Pancreas (tissue), 10 donors: Measurements from ENCODE around the gene SLC35E1. TPM values are rescaled to one million over a fixed set of nuclear protein-coding genes. Genes with fewer than 3 reads are reported as not detected.

Experiments
- ATAC-seq, 4 donors: fragments of 200-7000 bp; cut with Tn5 transposase; one replicate each; pipeline versions ENCODE4 v1.8.0 to v1.9.1; 2020; ENCODE audit warnings: mild to moderate bottlenecking in 4 of 4, moderate library complexity in 4 of 4
- DNase-seq, 6 donors: peaks; one replicate each; pipeline ENCODE4 v3.0.0-alpha.2; 2020
- FAIRE-seq: peaks from 2 replicates; lab custom pipeline; 2012; peaks lifted over from hg19 to GRCh38; lab: Jason Lieb, UNC
- H3K27ac ChIP-seq, 4 donors: fragments of 200-600 bp; sonication (generic); 1 replicate in 3 of 4; 2 replicates in 1 of 4; pipeline versions ENCODE4 v1.5.0 to v1.8.0; 2020
- H3K27me3 ChIP-seq, 4 donors: fragments of 200-600 bp; one replicate each; pipeline ENCODE4 v1.8.0; 2021
- H3K36me3 ChIP-seq, 3 donors: fragments of 200-600 bp; sonication (generic) in 1 of 3; one replicate each; pipeline versions ENCODE4 v1.5.0 to v1.8.0; 2020 to 2021
- H3K4me1 ChIP-seq, 3 donors: fragments of 200-600 bp; one replicate each; pipeline ENCODE4 v1.8.0; 2021
- H3K4me3 ChIP-seq, 4 donors: fragments of 200-600 bp; sonication (generic) in 2 of 4; one replicate each; pipeline versions ENCODE4 v1.5.0 to v1.8.0; 2020 to 2021
- H3K9me3 ChIP-seq, 4 donors: fragments of 200-600 bp; one replicate each; pipeline ENCODE4 v1.8.0; 2021
- CTCF ChIP-seq, 4 donors: fragments of 200-600 bp; sonication (generic) in 3 of 4; IDR thresholded peaks; one replicate each; pipeline versions ENCODE4 v1.5.0 to v1.8.0; 2021; ENCODE audit warnings: antibody characterized with exemption in 4 of 4
- WGBS, 2 donors: extraction: QIAGEN DNeasy Blood & Tissue Kit; methylation state at CpG; one replicate each; pipeline ENCODE4 v1.1.7; 2013; 5-methylcytosine and 5-hydroxymethylcytosine counted together
- intact Hi-C, 3 donors: fragments of 100-400 bp; cut with DNase I; formaldehyde crosslinking; loops; one replicate each; pipeline versions ENCODE4 v1.11.1 to v1.14.2; 2022
- polyA plus RNA-seq, 2 donors: library from polyadenylated mRNA; stranded (reverse); fragments of 200-250 nt; gene quantifications; one replicate each; pipeline ENCODE4 v1.2.3, GENCODE V29; 2013
- total RNA-seq, 6 donors: library from RNA; stranded (reverse); fragmentation: NEBNext Ultra II Directional in 4 of 6; extraction: Animal tissue kit (Norgen Biotek cat#: 25700) in 4 of 6; gene quantifications; one replicate each; pipeline versions ENCODE4 v1.2.1 to v1.2.4, GENCODE V29; 2021 to 2023
- donor health status: healthy with polysubstance abuse.
- donor health status: DM: no; HTN: no; CAD: no; lungs with moderate emphysema.
- donor health status: DM: no; HTN: no; CAD: no.
- donor health status: control.
- donor health status: control.
- donor health status: Bipolar disorder and iron deficiency.
- donor health status: DM: yes; HTN: yes; CAD: no.
- donor health status: DM: no; HTN: no; CAD: no.
- donor health status: DM: no; HTN: no; CAD: no.
- donor health status: DM: yes; HTN: yes; CAD: no.

SLC35E1 gene
- total and polyA plus RNA-seq, 8 donors, result 22.9 to 42.1 (median 34.0) TPM

- H3K9me3 ChIP-seq, result no peaks in the 10 kb centered on the region
- TF ChIP-seq CTCF (IDR thresholded peaks at IDR 0.05), result no peak
- no peaks in the 10 kb centered on the region for H3K27me3 ChIP-seq
- H3K4me3 ChIP-seq, result no peak overlapping the region
- FAIRE-seq (no peak), ATAC-seq (no peak), DNase-seq (peak in 1 of 6 donors; percentile 6)
- WGBS, 2 donors, result 88 to 89% methylated on average over 9 of the region's 9 CpGs
- no peak overlapping the region for H3K27ac ChIP-seq
- H3K36me3 ChIP-seq, result no peaks in the 10 kb centered on the region
- H3K4me1 ChIP-seq, result peaks cover 17 to 36% (median 18%) of the 10 kb centered on the region in 3 donors
- intact Hi-C loops, result no loop called here
Observed at GRCh38 chr19:16590876-16591802, 18.9 kb upstream of the SLC35E1 start.

GRCh38 chr19:16589917-16590316 lies 17.7 kb upstream of the SLC35E1 start:
- TF ChIP-seq CTCF (IDR thresholded peaks at IDR 0.05), result no peak
- no peak overlapping the region for H3K27ac ChIP-seq
- no peaks in the 10 kb centered on the region for H3K36me3 ChIP-seq
- FAIRE-seq (no peak), DNase-seq (peak in 1 of 6 donors; percentile 73), ATAC-seq (no peak)
- intact Hi-C loops, result no loop called here
- no peaks in the 10 kb centered on the region for H3K27me3 ChIP-seq
- WGBS, 2 donors, result 64 to 69% methylated on average over 3 of the region's 3 CpGs
- peaks cover 17 to 45% (median 18%) of the 10 kb centered on the region in 3 donors for H3K4me1 ChIP-seq
- H3K4me3 ChIP-seq, result no peak overlapping the region
- no peaks in the 10 kb centered on the region for H3K9me3 ChIP-seq

GRCh38 chr19:16588824-16589577 lies 16.8 kb upstream of the SLC35E1 start:
- Histone ChIP-seq H3K4me1 (peaks cover 17 to 51% (median 18%) of the 10 kb centered on the region in 3 donors), H3K4me3 (no peak overlapping the region), H3K9me3 (no peaks in the 10 kb centered on the region), H3K27me3 (no peaks in the 10 kb centered on the region), H3K36me3 (no peaks in the 10 kb centered on the region), H3K27ac (peak overlapping the region in 3 of 4 donors; percentile 2 to 55 (median 36))
- 49 to 51% methylated on average over 11 of the region's 11 CpGs for WGBS, 2 donors
- no peak for TF ChIP-seq CTCF (IDR thresholded peaks at IDR 0.05)
- DNase-seq (peak in 1 of 6 donors; percentile 63), ATAC-seq (peak in 1 of 4 donors; percentile 13), FAIRE-seq (no peak)
- intact Hi-C loops, result no loop called here

GRCh38 chr19:16587833-16588823 lies 15.9 kb upstream of the SLC35E1 start:
- ATAC-seq, result peak; percentile 60 to 80 (median 76)
- peak in 5 of 6 donors; percentile 50 to 75 (median 51) for DNase-seq

More at GRCh38 chr19:16587833-16588823, 15.9 kb upstream of the SLC35E1 start:
- Histone ChIP-seq H3K27me3 (no peaks in the 10 kb centered on the region), H3K36me3 (no peaks in the 10 kb centered on the region), H3K4me1 (peaks cover 17 to 57% (median 18%) of the 10 kb centered on the region in 3 donors), H3K9me3 (no peaks in the 10 kb centered on the region), H3K4me3 (peak overlapping the region in 1 of 4 donors; percentile 9), H3K27ac (peak overlapping the region in 3 of 4 donors; percentile 2 to 55 (median 36))
- FAIRE-seq, result no peak
- WGBS, 2 donors, result 29 to 37% methylated on average over 26 of the region's 26 CpGs
- no peak for TF ChIP-seq CTCF (IDR thresholded peaks at IDR 0.05)
- intact Hi-C loops, result no loop called here
